Right cardiac atrium (tissue), 5 donors: ENCODE measurements around the gene TENT4A. TPM values are rescaled to one million over a fixed set of nuclear protein-coding genes. Genes with fewer than 3 reads are reported as not detected.

Source experiments
- ATAC-seq, 2 donors: fragments of 200-7000 bp; cut with Tn5 transposase; one replicate each; pipeline versions ENCODE4 v1.8.0 to v1.9.1; 2020; ENCODE audit warnings: moderate library complexity in 2 of 2, mild to moderate bottlenecking in 1 of 2
- DNase-seq, 3 donors: peaks; one replicate each; pipeline ENCODE4 v3.0.0-alpha.2; 2020
- H3K27ac ChIP-seq: one replicate; pipeline ENCODE4 v1.5.1; 2013; ENCODE audit warnings: mild to moderate bottlenecking, low read length, control low read depth, moderate library complexity
- H3K27me3 ChIP-seq: one replicate; pipeline ENCODE4 v1.6.1; 2013; ENCODE audit not compliant: control insufficient read depth, insufficient read depth
- H3K4me1 ChIP-seq: one replicate; pipeline ENCODE4 v1.6.1; 2013; ENCODE audit warnings: low read length; ENCODE audit not compliant: control insufficient read depth, insufficient read depth
- H3K4me3 ChIP-seq: one replicate; pipeline ENCODE4 v1.5.1; 2013; ENCODE audit warnings: low read length, control low read depth
- H3K9me3 ChIP-seq: one replicate; pipeline ENCODE4 v1.6.1; 2013; ENCODE audit warnings: low read length; ENCODE audit not compliant: control insufficient read depth
- WGBS: extraction: QIAGEN DNeasy Blood & Tissue Kit; methylation state at CpG from one replicate; pipeline ENCODE4 v1.1.7; 2013; 5-methylcytosine and 5-hydroxymethylcytosine counted together
- intact Hi-C, 4 donors: fragments of 100-400 bp; cut with DNase I; formaldehyde crosslinking; loops; one replicate each; pipeline versions ENCODE4 v1.11.0 to v1.14.0; 2022 to 2023
- polyA plus RNA-seq: library from polyadenylated mRNA; stranded (reverse); fragments of 200-250 nt; gene quantifications from one replicate; pipeline ENCODE4 v1.2.3, GENCODE V29; 2013
- total RNA-seq, 4 donors: library from RNA; stranded (reverse); fragmentation: NEBNext Ultra II Directional; extraction: Animal tissue kit (Norgen Biotek cat#: 25700); gene quantifications; one replicate each; pipeline ENCODE4 v1.2.1, GENCODE V29; 2021
- donor health status: healthy with polysubstance abuse.
- donor health status: DM: no; HTN: yes; CAD: no.
- donor health status: DM: no; HTN: no; CAD: no.
- donor health status: DM: no; HTN: yes; CAD: no; lungs with severe emphysema.
- donor health status: DM: yes; HTN: yes; CAD: no.

Gene TENT4A
- total and polyA plus RNA-seq, 5 donors: 4.7 to 14.5 (median 11.8) TPM

DNA sequence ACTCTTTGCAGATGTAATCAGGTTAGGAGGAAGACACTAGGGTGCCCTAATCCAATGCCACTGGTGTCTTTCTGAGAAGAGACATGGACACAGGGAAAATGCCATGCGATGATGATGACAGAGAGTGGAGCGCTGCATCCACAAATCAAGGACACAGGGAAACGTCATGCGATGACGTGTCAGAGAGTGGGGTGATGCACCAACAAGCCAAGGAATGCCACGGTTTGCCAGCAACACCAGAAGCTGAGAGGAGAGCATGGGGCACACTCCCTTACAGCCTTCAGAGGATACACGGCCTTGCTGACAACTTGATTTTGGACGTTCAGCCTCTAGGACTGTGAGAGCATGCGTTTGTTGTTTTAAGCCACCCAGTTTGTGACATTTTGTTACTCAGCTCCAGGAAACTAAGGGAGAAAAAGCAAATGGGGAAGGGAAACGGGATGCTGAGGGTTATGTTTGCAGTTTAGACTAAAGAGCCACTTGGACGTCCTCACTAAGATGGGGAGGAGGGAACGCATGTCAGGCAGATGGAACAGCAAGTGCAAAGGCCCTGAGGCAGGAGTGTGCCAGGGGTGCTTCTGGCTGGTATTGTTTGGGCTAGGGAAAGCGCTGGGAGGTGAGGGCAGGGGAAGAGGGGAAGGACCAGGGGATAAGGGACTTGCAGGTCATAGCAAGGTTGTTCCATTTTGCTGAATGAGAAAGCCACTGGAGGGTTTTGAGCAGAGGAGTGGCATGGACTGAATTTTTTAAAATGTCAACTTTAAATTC is 2.5 kb upstream of the TENT4A start:
- DNase-seq (peak in 1 of 3 donors; percentile 34), ATAC-seq (no peak)
- no peaks in the 10 kb centered on the region for H3K27me3 ChIP-seq
- WGBS: 77% methylated on average over 13 of the region's 13 CpGs
- H3K4me1 ChIP-seq: no peaks in the 10 kb centered on the region
- H3K27ac ChIP-seq: no peak overlapping the region
- no peak overlapping the region for H3K4me3 ChIP-seq
- intact Hi-C loops: loop anchor here in 1 of 4 donors (10.0 kb wide), 1 partner anchor 86 kb away; no protein-coding TSS in a partner anchor
- H3K9me3 ChIP-seq: no peaks in the 10 kb centered on the region

DNA sequence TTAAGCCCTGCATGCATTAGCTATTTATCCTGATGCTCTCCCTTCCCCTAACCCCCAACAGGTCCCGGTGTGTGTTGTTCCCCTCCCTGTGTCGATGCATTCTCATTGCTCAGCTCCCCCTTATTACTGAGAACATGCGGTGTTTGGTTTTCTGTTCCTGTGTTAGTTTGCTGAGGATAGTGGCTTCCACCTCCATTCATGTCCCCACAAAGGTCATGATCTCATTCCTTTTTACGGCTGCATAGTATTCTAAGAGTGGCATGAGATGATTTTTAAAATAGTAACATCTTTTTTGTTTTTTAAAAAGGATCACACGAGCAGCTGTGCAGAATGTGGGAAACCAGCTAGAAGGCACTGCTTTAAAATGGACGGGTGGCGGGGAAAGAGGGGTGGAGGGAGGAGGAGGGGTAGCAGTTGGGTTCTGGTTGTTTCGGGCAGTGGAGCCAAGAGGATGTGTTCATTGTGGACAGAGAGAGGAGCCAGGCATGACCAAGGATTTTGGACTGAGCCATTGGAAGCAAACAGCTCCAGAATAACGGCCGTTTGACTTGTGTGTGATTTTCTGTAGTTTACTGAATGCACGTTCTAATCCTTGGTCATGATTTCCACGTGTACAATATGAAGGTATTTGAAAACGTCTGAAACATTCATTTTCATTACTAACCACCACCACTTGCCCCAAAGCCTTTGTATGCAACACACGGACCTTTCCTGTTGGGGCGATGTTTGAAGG is 1.7 kb upstream of the TENT4A start:
- H3K4me3 ChIP-seq: peak overlapping the region; percentile 94
- peak overlapping the region; percentile 98 for H3K27ac ChIP-seq
- H3K9me3 ChIP-seq: no peaks in the 10 kb centered on the region
- DNase-seq (no peak), ATAC-seq (no peak)
- WGBS: 41% methylated on average over 15 of the region's 15 CpGs
- intact Hi-C loops: loop anchor here in 1 of 4 donors (10.0 kb wide), 1 partner anchor 87 kb away; no protein-coding TSS in a partner anchor
- no peaks in the 10 kb centered on the region for H3K27me3 ChIP-seq
- H3K4me1 ChIP-seq: peaks cover 8% of the 10 kb centered on the region

DNA sequence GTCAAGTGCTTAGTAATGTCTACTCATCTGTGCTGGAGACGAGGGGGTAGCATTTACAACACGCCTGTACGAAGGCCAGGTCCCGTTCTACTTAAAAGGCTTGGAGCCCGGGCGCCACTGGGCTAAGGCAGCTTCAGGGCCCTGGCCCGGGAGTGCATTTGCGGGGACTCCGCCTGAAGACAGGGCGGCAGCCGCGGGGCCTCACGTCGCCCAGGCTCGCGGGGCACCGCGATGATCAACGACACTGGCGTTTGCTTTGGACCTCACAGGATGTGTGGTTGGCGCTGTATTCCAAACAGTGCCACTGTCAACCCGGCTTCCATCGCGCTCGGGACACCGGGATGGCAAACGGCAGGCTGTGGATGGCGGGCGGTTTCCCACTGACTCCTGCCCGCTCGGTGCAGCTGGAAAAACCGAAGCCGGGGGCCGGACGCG is 1.1 kb upstream of the TENT4A start:
- intact Hi-C loops: loop anchor here in 1 of 4 donors (10.0 kb wide), 1 partner anchor 87 kb away; no protein-coding TSS in a partner anchor
- ATAC-seq: peak; percentile 29 to 37
- DNase-seq: peak; percentile 66 to 84 (median 82)

DNA sequence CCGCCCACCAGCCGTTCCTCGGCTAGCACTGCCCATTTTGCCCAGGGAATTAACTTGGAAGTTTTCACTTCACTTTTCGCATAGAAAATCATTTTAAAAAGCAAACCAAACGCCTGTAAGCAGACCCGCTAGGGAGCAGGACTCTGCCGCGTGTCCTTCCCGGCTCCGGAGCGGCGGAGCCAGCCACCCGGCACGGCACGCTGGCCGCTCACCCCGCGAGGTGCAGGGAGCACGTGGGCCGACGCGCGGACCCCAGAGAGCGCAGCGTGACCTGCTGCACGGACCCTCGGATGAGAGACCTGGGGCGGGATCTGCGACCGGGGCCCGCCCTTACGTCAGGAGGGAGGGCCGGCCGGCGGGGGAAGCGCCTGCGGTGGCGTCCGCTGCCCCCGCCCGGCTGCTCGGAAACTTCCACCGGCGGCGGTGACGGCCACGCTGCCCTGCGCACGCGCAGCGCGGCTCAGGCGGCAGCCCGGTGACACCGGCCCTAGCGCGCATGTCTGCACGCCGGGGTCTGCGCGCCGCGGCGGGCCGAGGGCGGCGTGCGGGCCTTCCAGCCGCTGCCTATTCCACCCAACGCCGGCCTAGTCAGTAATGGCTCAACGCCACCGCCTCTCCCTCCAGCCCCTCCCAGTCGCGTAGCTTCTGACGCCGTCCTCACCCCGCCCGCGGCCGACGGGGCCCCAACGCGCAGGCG is 507 bp upstream of the TENT4A start:
- H3K4me3 ChIP-seq: peak overlapping the region; percentile 94
- H3K4me1 ChIP-seq: peaks cover 17% of the 10 kb centered on the region
- intact Hi-C loops: loop anchor here in 1 of 4 donors (10.0 kb wide), 1 partner anchor 88 kb away; no protein-coding TSS in a partner anchor
- H3K27me3 ChIP-seq: no peaks in the 10 kb centered on the region
- under 1% methylated on average over 85 of the region's 85 CpGs for WGBS
- H3K27ac ChIP-seq: peak overlapping the region; percentile 98
- DNase-seq (peak; percentile 96 to 99 (median 98)), ATAC-seq (peak; percentile 91 to 93)
- H3K9me3 ChIP-seq: no peaks in the 10 kb centered on the region

More for the DNA sequence above, 1.1 kb upstream of the TENT4A start:
- Histone ChIP-seq H3K4me1 (peaks cover 12% of the 10 kb centered on the region), H3K9me3 (no peaks in the 10 kb centered on the region), H3K4me3 (peak overlapping the region; percentile 94), H3K27ac (peak overlapping the region; percentile 98), H3K27me3 (no peaks in the 10 kb centered on the region)
- under 1% methylated on average over 36 of the region's 36 CpGs for WGBS

DNA sequence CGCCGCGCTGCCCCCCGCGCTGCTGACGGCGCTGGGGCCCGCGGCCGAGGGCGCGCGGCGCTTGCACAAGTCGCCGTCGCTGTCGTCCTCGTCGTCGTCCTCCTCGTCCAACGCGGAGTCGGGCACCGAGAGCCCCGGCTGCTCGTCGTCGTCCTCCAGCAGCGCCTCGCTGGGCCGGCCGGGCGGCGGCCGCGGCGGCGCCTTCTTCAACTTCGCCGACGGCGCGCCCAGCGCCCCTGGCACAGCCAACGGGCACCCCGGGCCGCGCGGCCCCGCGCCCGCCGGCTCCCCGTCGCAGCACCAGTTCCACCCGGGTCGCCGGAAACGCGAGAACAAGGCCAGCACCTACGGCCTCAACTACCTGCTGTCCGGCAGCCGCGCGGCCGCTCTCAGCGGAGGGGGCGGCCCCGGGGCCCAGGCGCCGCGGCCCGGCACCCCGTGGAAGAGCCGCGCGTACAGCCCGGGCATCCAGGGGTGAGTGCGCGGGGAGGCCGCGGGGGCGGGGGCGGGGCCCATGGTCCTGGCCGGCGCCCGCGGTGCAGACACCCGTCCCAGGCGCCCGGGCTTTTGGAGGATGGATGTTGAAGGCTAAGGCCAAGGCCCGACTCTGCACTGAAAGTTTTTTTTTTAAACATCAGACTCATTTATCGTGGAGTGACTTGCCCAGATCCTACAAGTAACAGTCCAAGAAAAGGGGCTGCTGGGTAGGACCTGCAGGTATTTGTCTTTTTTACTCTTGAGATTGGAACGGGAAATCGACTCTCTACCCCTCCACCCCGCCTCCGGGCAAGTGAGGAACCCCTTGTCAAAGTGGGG is 1.2 kb downstream of the TENT4A start:
- Histone ChIP-seq H3K4me3 (peak overlapping the region; percentile 94), H3K27ac (peak overlapping the region; percentile 42), H3K27me3 (no peaks in the 10 kb centered on the region), H3K9me3 (no peaks in the 10 kb centered on the region), H3K4me1 (peaks cover 23% of the 10 kb centered on the region)
- DNase-seq (peak; percentile 35 to 84 (median 70)), ATAC-seq (peak; percentile 9 to 10)
- under 1% methylated on average over 99 of the region's 99 CpGs for WGBS
- intact Hi-C loops: loop anchor here in 2 of 4 donors (5.0 to 10.0 kb wide), 2 partner anchors 82 to 90 kb away; partner anchors contain the start of genes NSUN2 (in 1 of the 2) and SRD5A1 (in 1 of the 2)

DNA sequence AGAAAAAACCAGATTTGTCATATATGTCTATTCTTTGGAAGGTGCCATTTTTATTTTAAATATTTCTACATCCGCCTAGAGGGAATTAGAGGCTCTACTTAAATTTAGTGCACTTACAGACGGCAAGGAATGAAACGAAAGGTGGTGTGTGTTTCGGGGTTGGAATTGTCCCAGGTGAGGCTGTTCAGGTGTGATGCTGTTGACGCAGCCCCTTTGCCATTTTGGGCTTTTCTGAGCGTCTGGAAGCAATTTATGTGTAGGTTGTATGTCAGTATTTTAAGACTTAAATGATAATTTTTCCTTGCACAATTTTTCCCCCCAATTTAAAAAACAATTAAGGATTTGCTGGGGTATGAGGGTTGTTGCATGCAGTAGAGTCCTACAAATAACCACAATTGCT is 2.0 kb downstream of the TENT4A start:
- WGBS: 46% methylated on average over 6 of the region's 6 CpGs
- ATAC-seq (no peak), DNase-seq (no peak)
- H3K9me3 ChIP-seq: no peaks in the 10 kb centered on the region
- H3K4me3 ChIP-seq: peak overlapping the region; percentile 94
- no peak overlapping the region for H3K27ac ChIP-seq
- no peaks in the 10 kb centered on the region for H3K27me3 ChIP-seq
- intact Hi-C loops: loop anchor here in 2 of 4 donors (5.0 to 10.0 kb wide), 2 partner anchors 83 to 90 kb away; partner anchors contain the start of genes NSUN2 (in 1 of the 2) and SRD5A1 (in 1 of the 2)
- peaks cover 29% of the 10 kb centered on the region for H3K4me1 ChIP-seq

DNA sequence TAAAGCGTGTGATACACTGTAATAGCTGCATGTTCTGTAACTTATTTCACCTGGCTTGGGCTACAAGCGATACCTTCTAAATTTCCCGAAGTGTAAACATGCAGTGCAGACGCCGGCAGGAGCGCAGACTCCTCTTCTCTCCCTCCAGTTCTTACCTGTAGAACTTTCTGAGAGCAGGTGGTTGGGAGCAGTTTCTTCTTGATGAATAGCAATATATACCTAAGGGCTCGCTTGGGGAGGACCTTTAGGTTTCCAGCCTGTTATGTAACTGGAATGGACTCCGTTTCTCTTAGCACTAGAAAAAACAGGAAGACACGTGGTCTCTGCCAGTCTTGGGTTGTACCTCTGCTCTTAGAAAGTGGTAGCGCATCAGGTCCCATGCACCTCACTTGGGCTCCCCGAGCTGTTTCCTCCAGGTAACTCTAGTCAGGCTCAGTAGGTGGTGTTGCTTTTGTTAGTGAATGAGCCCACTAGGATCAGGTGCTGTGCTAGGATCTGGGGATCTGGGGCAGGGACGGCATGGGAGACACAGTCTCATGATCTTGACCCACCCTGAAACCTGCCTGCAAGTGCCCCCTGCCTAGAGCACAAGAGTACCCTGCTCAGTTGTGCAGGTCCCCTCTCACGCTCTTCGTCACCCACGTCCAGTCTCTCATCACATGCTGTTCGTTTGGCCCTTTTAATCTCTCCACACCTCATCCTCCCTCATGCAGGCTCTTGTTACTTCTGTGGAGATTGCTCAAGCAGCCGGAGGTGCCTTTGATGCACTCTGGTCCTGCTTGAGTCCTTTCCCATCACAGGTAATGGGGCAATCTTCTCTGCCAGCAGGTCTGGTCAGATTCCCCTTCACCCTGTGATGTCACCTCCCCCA is 2.8 kb downstream of the TENT4A start:
- Histone ChIP-seq H3K27ac (no peak overlapping the region), H3K4me3 (peak overlapping the region; percentile 94), H3K9me3 (peaks cover 2% of the 10 kb centered on the region), H3K27me3 (no peaks in the 10 kb centered on the region), H3K4me1 (peaks cover 33% of the 10 kb centered on the region)
- 50% methylated on average over 17 of the region's 17 CpGs for WGBS
- DNase-seq (no peak), ATAC-seq (no peak)
- intact Hi-C loops: loop anchor here in 2 of 4 donors (5.0 to 10.0 kb wide), 2 partner anchors 84 to 91 kb away; partner anchors contain the start of genes NSUN2 (in 1 of the 2) and SRD5A1 (in 1 of the 2)

DNA sequence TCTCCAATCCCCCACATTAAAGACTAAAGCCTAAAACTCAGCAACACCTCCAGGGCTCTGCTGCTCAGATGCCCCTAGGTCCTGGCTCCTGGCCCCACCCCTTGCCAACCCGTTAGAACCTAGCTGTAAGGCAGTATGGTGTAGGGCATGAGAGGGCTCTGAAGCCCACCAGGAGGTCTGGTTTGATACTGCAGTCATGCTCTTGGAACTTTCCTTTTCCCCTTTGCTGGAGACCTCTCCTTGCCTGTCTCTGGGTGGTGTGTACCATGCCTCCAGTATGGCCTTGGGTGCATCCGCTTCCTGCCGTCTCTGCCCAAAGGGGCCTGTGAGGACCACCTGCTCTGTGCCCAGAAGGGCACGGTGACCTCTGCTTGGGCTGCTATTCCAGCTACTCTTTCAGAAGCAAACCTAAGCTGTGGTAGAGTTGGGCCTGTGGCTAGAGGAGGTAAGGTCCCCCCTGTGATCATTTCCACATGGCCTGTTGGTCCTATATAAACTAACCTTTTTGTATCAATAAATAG is 3.5 kb downstream of the TENT4A start:
- DNase-seq (no peak), ATAC-seq (no peak)
- Histone ChIP-seq H3K27me3 (no peaks in the 10 kb centered on the region), H3K27ac (no peak overlapping the region), H3K4me3 (no peak overlapping the region), H3K4me1 (peaks cover 37% of the 10 kb centered on the region), H3K9me3 (peaks cover 2% of the 10 kb centered on the region)
- 75% methylated on average over 4 of the region's 4 CpGs for WGBS
- intact Hi-C loops: loop anchor here in 2 of 4 donors (5.0 to 10.0 kb wide), 2 partner anchors 84 to 92 kb away; partner anchors contain the start of genes NSUN2 (in 1 of the 2) and SRD5A1 (in 1 of the 2)

DNA sequence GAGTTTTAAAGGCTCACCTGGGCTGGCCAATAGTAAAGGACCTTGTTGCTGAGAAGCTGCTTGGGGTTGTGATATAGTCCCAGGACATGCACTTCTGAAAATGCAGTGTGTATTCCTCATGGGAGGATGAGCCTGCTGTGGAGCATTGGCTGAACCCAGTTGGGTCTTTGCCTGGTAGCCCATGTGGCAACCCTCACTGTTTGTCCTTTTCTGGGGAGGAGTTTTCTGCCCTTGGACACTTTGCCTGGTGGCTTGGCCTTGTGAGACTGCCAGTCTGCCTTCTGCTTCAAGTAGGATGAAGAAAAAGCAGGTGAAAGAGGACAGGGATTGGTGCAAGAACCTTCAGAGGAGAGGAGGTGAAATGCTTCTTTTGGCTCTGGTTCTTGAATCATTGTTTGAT is 4.0 kb downstream of the TENT4A start:
- Histone ChIP-seq H3K4me1 (peaks cover 37% of the 10 kb centered on the region), H3K27ac (no peak overlapping the region), H3K4me3 (no peak overlapping the region), H3K9me3 (peaks cover 2% of the 10 kb centered on the region), H3K27me3 (no peaks in the 10 kb centered on the region)
- DNase-seq (no peak), ATAC-seq (no peak)
- intact Hi-C loops: loop anchor here in 2 of 4 donors (5.0 to 10.0 kb wide), 2 partner anchors 85 to 92 kb away; partner anchors contain the start of genes NSUN2 (in 1 of the 2) and SRD5A1 (in 1 of the 2)
